ENCODE measurements around the gene MRPL14.

Gene MRPL14

DNA sequence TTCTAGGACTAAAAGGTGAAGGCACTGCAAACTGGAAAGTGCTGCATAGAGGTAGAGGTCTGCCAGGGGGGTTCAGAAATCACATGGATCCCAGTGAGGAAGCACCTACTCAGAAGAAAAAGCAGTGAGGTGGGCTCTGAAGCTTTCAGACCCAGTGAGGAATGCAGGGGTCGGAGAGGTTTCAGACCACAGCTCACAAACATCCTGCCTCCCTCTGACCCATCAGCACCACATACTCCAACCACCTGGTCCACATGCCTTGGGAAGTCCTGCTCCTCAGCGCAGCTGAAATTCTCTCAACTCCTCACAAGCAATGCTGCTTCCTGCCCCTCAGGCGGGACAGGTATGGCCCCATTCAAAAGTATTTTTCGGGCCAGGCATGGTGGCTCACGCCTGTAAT is 20.2 kb downstream of the MRPL14 start:
- no peak overlapping the region for H3K4me3 ChIP-seq
- no peak overlapping the region for H3K27ac ChIP-seq
- no peak for DNase-seq (ENCODE audit: low spot score)
- TF ChIP-seq, protein P1, sequence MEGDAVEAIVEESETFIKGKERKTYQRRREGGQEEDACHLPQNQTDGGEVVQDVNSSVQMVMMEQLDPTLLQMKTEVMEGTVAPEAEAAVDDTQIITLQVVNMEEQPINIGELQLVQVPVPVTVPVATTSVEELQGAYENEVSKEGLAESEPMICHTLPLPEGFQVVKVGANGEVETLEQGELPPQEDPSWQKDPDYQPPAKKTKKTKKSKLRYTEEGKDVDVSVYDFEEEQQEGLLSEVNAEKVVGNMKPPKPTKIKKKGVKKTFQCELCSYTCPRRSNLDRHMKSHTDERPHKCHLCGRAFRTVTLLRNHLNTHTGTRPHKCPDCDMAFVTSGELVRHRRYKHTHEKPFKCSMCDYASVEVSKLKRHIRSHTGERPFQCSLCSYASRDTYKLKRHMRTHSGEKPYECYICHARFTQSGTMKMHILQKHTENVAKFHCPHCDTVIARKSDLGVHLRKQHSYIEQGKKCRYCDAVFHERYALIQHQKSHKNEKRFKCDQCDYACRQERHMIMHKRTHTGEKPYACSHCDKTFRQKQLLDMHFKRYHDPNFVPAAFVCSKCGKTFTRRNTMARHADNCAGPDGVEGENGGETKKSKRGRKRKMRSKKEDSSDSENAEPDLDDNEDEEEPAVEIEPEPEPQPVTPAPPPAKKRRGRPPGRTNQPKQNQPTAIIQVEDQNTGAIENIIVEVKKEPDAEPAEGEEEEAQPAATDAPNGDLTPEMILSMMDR (IDR thresholded peaks at IDR 0.05), result no peak

DNA sequence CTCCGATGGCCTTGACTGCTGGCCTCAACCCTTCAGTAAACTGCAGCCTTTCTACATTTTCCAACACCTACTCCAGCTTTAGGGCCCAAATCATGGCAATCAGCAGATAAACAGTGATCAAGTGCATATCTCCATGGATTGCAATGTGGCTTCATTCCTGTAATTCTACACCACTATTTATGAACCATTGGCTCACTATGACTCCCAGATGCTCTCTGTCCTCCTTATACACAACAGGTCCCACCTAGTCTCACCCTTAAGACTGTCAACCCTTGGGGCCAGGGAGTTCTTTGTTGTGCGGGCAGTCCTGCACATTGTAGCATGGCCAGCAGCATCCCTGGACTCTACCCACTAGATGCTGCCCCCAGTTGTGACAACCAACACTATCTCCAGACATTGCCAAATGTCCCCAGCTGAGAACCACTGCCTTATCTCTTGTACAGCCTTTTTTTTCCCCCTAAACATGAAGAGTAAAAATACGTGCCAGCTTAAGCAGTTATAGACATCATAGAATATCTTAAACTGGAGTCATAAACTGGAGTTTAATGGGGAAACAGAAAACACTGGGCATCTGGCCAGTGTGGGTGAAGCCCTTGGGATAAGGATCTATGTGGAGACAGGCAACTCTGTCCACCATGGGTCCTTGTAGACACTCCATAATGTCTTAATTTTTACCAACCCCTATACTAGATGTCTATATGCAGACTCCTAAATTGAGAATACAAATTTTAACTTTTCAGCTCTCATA is 21.1 kb downstream of the MRPL14 start:
- TF ChIP-seq, protein P1 (IDR thresholded peaks at IDR 0.05), result no peak
- no peak for DNase-seq (ENCODE audit: low spot score)
- no peak overlapping the region for H3K27ac ChIP-seq
- no peak overlapping the region for H3K4me3 ChIP-seq

DNA sequence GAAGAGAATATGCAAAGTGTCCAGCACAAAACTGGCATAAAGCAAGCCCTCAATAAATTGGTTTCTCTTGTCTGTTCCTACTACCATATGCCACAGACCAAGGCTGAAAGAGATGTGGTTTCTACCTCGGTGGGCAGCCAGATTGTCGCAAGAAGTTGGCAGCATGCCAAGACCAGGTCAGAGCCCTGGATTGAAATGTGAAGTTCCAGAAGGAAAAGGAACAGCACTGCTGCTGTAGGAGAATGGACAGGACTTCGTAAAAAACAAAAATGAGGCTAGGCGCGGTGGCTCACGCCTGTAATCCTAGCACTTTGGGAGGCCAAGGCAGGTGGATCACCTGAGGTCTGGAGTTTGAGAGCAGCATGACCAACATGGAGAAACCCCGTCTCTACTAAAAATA is 22.1 kb downstream of the MRPL14 start:
- no peak for DNase-seq (ENCODE audit: low spot score)
- peak overlapping the region in 1 of 2 donors; percentile 53 for H3K27ac ChIP-seq
- TF ChIP-seq, protein P1 (IDR thresholded peaks at IDR 0.05), result no peak
- no peak overlapping the region for H3K4me3 ChIP-seq

- DNase-seq (ENCODE audit: low spot score), result no peak
- TF ChIP-seq, protein P1 (IDR thresholded peaks at IDR 0.05), result no peak
- Histone ChIP-seq H3K4me3 (no peak overlapping the region), H3K27ac (peak overlapping the region in 1 of 2 donors; percentile 54)
These were observed 22.7 kb downstream of the MRPL14 start for GRCh38 chr6:44104481-44105021.

GRCh38 chr6:44102527-44102926 is 24.7 kb downstream of the MRPL14 start:
- no peak overlapping the region for H3K4me3 ChIP-seq
- no peak for DNase-seq (ENCODE audit: low spot score)
- TF ChIP-seq, protein P1 (IDR thresholded peaks at IDR 0.05), result no peak
- H3K27ac ChIP-seq, result no peak overlapping the region

- no peak overlapping the region for H3K27ac ChIP-seq
- TF ChIP-seq, protein P1 (IDR thresholded peaks at IDR 0.05), result no peak
- no peak for DNase-seq (ENCODE audit: low spot score)
- H3K4me3 ChIP-seq, result no peak overlapping the region
These were observed 25.4 kb downstream of the MRPL14 start for GRCh38 chr6:44101832-44102231.

DNA sequence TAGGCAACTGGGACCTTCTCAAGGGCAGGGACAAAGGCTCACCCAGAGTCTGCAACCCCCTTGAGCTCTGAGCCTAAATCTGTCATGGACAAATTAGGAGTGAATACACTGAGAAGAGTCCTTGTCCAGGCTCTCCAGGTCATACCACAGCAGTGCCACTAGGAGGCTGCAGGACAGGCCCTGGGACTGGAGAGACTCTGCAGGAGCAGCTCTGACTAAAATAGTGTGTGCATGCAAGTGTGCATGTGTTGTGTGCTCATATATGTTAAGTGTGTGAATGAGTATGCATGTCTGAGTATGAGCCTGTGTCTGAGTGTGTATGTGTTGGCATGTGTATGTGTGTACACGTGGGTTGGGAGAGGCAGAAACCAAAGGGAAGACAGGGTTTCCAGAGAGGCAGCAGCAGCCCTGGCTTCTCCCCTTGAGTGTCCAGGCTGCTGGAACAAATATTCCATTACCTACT is 27.1 kb downstream of the MRPL14 start:
- H3K4me3 ChIP-seq, result no peak overlapping the region
- H3K27ac ChIP-seq, result no peak overlapping the region
- TF ChIP-seq, protein P1 (IDR thresholded peaks at IDR 0.05), result peak; percentile 14
- DNase-seq (ENCODE audit: low spot score), result no peak
